Measurements from ENCODE around the gene TGFBI.
"Not testable (repeated sequence)": the region's sequence is repeated elsewhere in the genome, so short reads cannot be mapped to it uniquely, and the experiment has no call there.

The TGFBI gene

GRCh38 chr5:136039202-136039601, 10.4 kb downstream of the TGFBI start:
- peak; percentile 31 for DNase-seq (ENCODE audit: low read depth)
- no peak overlapping the region for H3K4me3 ChIP-seq (ENCODE audit: low read depth, low read length)
- TF ChIP-seq CTCF (IDR thresholded peaks at IDR 0.05; ENCODE audit: low read depth, low read length) (no peak), POLR2A (IDR thresholded peaks at IDR 0.05; ENCODE audit: extremely low read depth, insufficient read length) (no peak), MYC (IDR thresholded peaks at IDR 0.05; ENCODE audit: low read depth, low read length) (no peak), MAX (IDR thresholded peaks at IDR 0.05; ENCODE audit: low read depth, low read length) (no peak)

- DNase-seq (ENCODE audit: low read depth) = no peak
- H3K4me3 ChIP-seq (ENCODE audit: low read depth, low read length) = no peak overlapping the region
- TF ChIP-seq POLR2A (IDR thresholded peaks at IDR 0.05; ENCODE audit: extremely low read depth, insufficient read length) = no peak
- TF ChIP-seq CTCF (IDR thresholded peaks at IDR 0.05; ENCODE audit: low read depth, low read length) = no peak
- no peak for TF ChIP-seq MYC (IDR thresholded peaks at IDR 0.05; ENCODE audit: low read depth, low read length)
- no peak for TF ChIP-seq MAX (IDR thresholded peaks at IDR 0.05; ENCODE audit: low read depth, low read length)
Observed at GRCh38 chr5:136040746-136041415, 12.1 kb downstream of the TGFBI start.

- TF ChIP-seq MYC (IDR thresholded peaks at IDR 0.05; ENCODE audit: low read depth, low read length) (no peak), CTCF (IDR thresholded peaks at IDR 0.05; ENCODE audit: low read depth, low read length) (no peak), POLR2A (IDR thresholded peaks at IDR 0.05; ENCODE audit: extremely low read depth, insufficient read length) (no peak), MAX (IDR thresholded peaks at IDR 0.05; ENCODE audit: low read depth, low read length) (no peak)
- no peak overlapping the region for H3K4me3 ChIP-seq (ENCODE audit: low read depth, low read length)
- no peak for DNase-seq (ENCODE audit: low read depth)
Observed at GRCh38 chr5:136042156-136042555, 13.4 kb downstream of the TGFBI start.

GRCh38 chr5:136042665-136043121, 13.9 kb downstream of the TGFBI start:
- no peak for TF ChIP-seq MYC (IDR thresholded peaks at IDR 0.05; ENCODE audit: low read depth, low read length)
- no peak for TF ChIP-seq MAX (IDR thresholded peaks at IDR 0.05; ENCODE audit: low read depth, low read length)
- no peak for TF ChIP-seq POLR2A (IDR thresholded peaks at IDR 0.05; ENCODE audit: extremely low read depth, insufficient read length)
- peak; percentile 68 for DNase-seq (ENCODE audit: low read depth)
- no peak overlapping the region for H3K4me3 ChIP-seq (ENCODE audit: low read depth, low read length)

- TF ChIP-seq CTCF (IDR thresholded peaks at IDR 0.05; ENCODE audit: low read depth, low read length) (no peak), MYC (IDR thresholded peaks at IDR 0.05; ENCODE audit: low read depth, low read length) (no peak), MAX (IDR thresholded peaks at IDR 0.05; ENCODE audit: low read depth, low read length) (no peak), POLR2A (IDR thresholded peaks at IDR 0.05; ENCODE audit: extremely low read depth, insufficient read length) (no peak)
- H3K4me3 ChIP-seq (ENCODE audit: low read depth, low read length) = no peak overlapping the region
- DNase-seq (ENCODE audit: low read depth) = no peak
Observed at GRCh38 chr5:136043551-136043950, 14.8 kb downstream of the TGFBI start.

GRCh38 chr5:136043968-136044610, 15.3 kb downstream of the TGFBI start:
- no peak overlapping the region for H3K4me3 ChIP-seq (ENCODE audit: low read depth, low read length)
- DNase-seq (ENCODE audit: low read depth) = no peak
- no peak for TF ChIP-seq POLR2A (IDR thresholded peaks at IDR 0.05; ENCODE audit: extremely low read depth, insufficient read length)
- TF ChIP-seq MYC (IDR thresholded peaks at IDR 0.05; ENCODE audit: low read depth, low read length) = no peak
- TF ChIP-seq MAX (IDR thresholded peaks at IDR 0.05; ENCODE audit: low read depth, low read length) = no peak
- TF ChIP-seq CTCF (IDR thresholded peaks at IDR 0.05; ENCODE audit: low read depth, low read length) = no peak

GRCh38 chr5:136045026-136045425, 16.2 kb downstream of the TGFBI start:
- not testable (repeated sequence) for DNase-seq (ENCODE audit: low read depth); H3K4me3 ChIP-seq (ENCODE audit: low read depth, low read length)

All from NB4 (cell line).